ENCODE results near the gene COPG2.

The COPG2 gene

DNA sequence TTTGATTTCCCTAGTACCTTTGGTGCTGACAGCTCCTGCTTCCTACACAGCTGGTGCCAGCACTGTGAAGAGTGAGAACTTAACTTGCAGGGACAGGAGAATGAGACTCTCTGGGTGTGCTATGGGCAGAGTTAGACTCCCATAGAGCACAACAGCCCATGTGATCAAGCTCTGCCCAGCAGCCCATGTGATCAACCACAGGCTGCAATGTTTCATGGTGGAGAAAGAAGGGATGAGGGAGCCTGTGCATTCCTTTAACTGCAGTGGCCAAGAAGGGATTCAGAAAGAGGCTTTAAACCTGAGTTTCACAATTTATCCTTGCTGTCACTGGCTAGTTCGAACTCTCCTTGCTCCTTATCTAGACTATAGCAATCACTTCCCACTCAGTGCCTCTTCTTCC is 186.7 kb downstream of the COPG2 start:
- H3K27ac ChIP-seq: no peak overlapping the region
- H3K4me3 ChIP-seq (ENCODE audit: low read depth, low read length): no peak overlapping the region
- no peaks in the 10 kb centered on the region for H3K36me3 ChIP-seq
- TF ChIP-seq CTCF (IDR thresholded peaks at IDR 0.05; ENCODE audit: low read depth, low read length): no peak
- no peaks in the 10 kb centered on the region for H3K27me3 ChIP-seq (ENCODE audit: insufficient read depth, low read depth, severe bottlenecking)
- no peak for DNase-seq
- peaks cover 5% of the 10 kb centered on the region for H3K9me3 ChIP-seq (ENCODE audit: severe bottlenecking)

- no peak for DNase-seq
- H3K27me3 ChIP-seq (ENCODE audit: insufficient read depth, low read depth, severe bottlenecking): no peaks in the 10 kb centered on the region
- peaks cover 5% of the 10 kb centered on the region for H3K9me3 ChIP-seq (ENCODE audit: severe bottlenecking)
- H3K27ac ChIP-seq: no peak overlapping the region
- no peak overlapping the region for H3K4me3 ChIP-seq (ENCODE audit: low read depth, low read length)
- TF ChIP-seq CTCF (IDR thresholded peaks at IDR 0.05; ENCODE audit: low read depth, low read length): no peak
- H3K36me3 ChIP-seq: no peaks in the 10 kb centered on the region
Measured at GRCh38 chr7:130479716-130480400, 188.7 kb downstream of the COPG2 start.

GRCh38 chr7:130478991-130479390 is 189.6 kb downstream of the COPG2 start:
- H3K27me3 ChIP-seq (ENCODE audit: insufficient read depth, low read depth, severe bottlenecking): no peaks in the 10 kb centered on the region
- H3K9me3 ChIP-seq (ENCODE audit: severe bottlenecking): peaks cover 5% of the 10 kb centered on the region
- TF ChIP-seq CTCF (IDR thresholded peaks at IDR 0.05; ENCODE audit: low read depth, low read length): no peak
- H3K4me3 ChIP-seq (ENCODE audit: low read depth, low read length): no peak overlapping the region
- no peak for DNase-seq
- H3K36me3 ChIP-seq: no peaks in the 10 kb centered on the region
- no peak overlapping the region for H3K27ac ChIP-seq

DNA sequence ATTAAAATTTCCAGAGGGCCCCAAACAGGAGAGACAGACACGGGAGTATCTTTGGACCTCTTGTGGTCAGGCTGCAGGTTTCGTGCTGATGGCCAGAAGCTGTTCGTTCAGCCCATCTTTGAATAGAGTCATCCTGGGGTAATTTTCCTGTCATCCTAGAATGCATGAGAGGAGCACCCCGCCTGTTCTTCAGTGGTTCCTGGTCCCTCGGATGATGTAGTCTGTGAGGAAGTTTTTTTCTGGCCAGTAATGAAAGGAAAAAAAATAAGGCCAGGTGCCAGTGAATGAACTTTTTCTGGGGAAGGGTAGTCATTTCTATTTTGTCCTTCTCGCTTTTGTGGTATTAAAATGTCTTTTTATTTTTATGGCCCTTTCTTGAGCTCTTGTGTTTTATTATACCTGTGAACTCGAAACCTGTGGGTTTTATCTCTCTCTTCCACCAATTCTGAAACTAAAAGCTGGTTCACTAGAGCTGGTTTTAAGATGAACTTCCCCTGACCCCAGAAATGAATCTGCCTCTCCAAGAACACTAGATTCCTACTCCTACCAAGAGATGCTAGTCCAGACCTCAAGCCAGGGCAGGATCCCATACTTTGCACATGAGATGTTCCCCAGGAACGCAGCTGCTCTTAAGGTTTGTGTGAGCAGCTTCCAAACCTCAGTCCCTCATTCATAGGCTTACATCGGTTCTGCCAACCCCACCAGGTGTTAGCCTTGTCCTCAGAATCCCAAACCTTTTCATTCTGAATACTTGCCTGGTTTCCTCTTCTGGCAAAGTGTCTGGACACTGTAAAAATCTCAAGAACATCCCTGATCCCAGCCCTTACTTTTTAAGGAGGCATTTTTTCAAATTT is 192.0 kb downstream of the COPG2 start:
- no peak overlapping the region for H3K27ac ChIP-seq
- no peak for DNase-seq
- no peak for TF ChIP-seq CTCF (IDR thresholded peaks at IDR 0.05; ENCODE audit: low read depth, low read length)
- no peaks in the 10 kb centered on the region for H3K36me3 ChIP-seq
- no peak overlapping the region for H3K4me3 ChIP-seq (ENCODE audit: low read depth, low read length)
- no peaks in the 10 kb centered on the region for H3K27me3 ChIP-seq (ENCODE audit: insufficient read depth, low read depth, severe bottlenecking)
- peaks cover 5% of the 10 kb centered on the region for H3K9me3 ChIP-seq (ENCODE audit: severe bottlenecking)

DNA sequence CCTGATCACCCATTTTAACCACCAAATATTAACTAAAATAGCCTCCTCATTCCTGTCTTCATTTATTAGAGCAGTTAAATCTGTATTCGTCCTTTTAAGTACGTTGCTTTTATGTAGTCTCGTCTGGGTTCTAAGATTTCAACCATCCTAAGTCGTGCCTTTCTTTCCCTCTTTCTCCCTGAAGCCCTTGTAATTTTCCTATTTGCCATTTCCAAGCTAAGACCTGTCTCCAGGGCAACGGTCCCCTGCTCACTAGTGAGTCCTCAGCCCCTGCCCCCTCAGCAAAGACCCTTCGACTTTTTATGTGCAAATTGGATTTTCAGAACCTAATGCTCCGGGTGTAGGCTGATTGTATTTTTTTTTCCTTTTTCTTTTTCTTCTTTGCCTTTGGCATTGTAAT is 192.8 kb downstream of the COPG2 start:
- no peak for TF ChIP-seq CTCF (IDR thresholded peaks at IDR 0.05; ENCODE audit: low read depth, low read length)
- no peak for DNase-seq
- H3K9me3 ChIP-seq (ENCODE audit: severe bottlenecking): peaks cover 5% of the 10 kb centered on the region
- H3K4me3 ChIP-seq (ENCODE audit: low read depth, low read length): no peak overlapping the region
- no peaks in the 10 kb centered on the region for H3K36me3 ChIP-seq
- no peaks in the 10 kb centered on the region for H3K27me3 ChIP-seq (ENCODE audit: insufficient read depth, low read depth, severe bottlenecking)
- no peak overlapping the region for H3K27ac ChIP-seq
